Activated T-helper 9 cell treated with anti-CD3 and anti-CD28 coated beads, Interleukin-2, amount 50 U/mL, for 16 hours (primary cell): ENCODE data around the gene MAP3K19.
A peak's percentile ranks its signal among the peaks of the same experiment; 100 is the strongest.

Experiments used
- DNase-seq: peaks from one replicate; pipeline ENCODE4 v3.0.0-alpha.2; 2020; ENCODE audit warnings: low read depth

The MAP3K19 gene

GRCh38 chr2:134926231-134926931, 120.9 kb downstream of the MAP3K19 start:
- DNase-seq: no peak

- DNase-seq: no peak
Measured at GRCh38 chr2:134924912-134925311, 122.3 kb downstream of the MAP3K19 start.

GRCh38 chr2:134919341-134920210, 127.7 kb downstream of the MAP3K19 start:
- DNase-seq: peak; percentile 30

- DNase-seq: peak; percentile 100
Measured at GRCh38 chr2:134918526-134919340, 128.5 kb downstream of the MAP3K19 start, which contains the start of gene CCNT2. Gene CCNT2, plus strand, starts transcription at chr2:134918822. Its CDS starts 33 bp downstream, at chr2:134918855.

- peak; percentile 80 for DNase-seq
Measured at GRCh38 chr2:134917888-134918525, 129.2 kb downstream of the MAP3K19 start.

- DNase-seq: peak; percentile 0
Measured at GRCh38 chr2:134917360-134917865, 129.8 kb downstream of the MAP3K19 start.
